Thyroid gland (tissue), 4 donors: ENCODE results near the gene ARL15.

Source experiments
- CTCF ChIP-seq, 6 experiments: fragments of 200-600 bp in 3 of 6; fragments of 450-650 bp in 3 of 6; sonication (generic) in 3 of 6; IDR thresholded peaks; one replicate each; pipeline ENCODE4 v1.5.1; 2016 to 2019; ENCODE audit warnings: antibody characterized with exemption in 6 of 6, mild to moderate bottlenecking in 2 of 6, inconsistent platforms in 1 of 6, moderate library complexity in 1 of 6
- POLR2A ChIP-seq, 2 donors: fragments of 450-650 bp; IDR thresholded peaks; one replicate each; pipeline ENCODE4 v1.6.1; 2017; ENCODE audit warnings: antibody characterized with exemption in 2 of 2, mild to moderate bottlenecking in 2 of 2, moderate library complexity in 1 of 2

GRCh38 chr5:53879708-53880323 is 430.6 kb downstream of the ARL15 start:
- TF ChIP-seq POLR2A (IDR thresholded peaks at IDR 0.05) = no peak
- TF ChIP-seq CTCF (IDR thresholded peaks at IDR 0.05) = no peak
